Embryonic facial prominence (tissue), 1 donor: ENCODE data around the gene COX6A2.

Experiments used
- DNase-seq: peaks from one replicate; pipeline ENCODE4 v3.0.0-alpha.2; 2016; ENCODE audit errors: extremely low spot score

Gene COX6A2

GRCh38 chr16:31410082-31410481 is 18.1 kb downstream of the COX6A2 start:
- no peak for DNase-seq

GRCh38 chr16:31409433-31409832 is 18.7 kb downstream of the COX6A2 start:
- no peak for DNase-seq

- DNase-seq: no peak
These were observed 20.8 kb downstream of the COX6A2 start for GRCh38 chr16:31407406-31407805.

- no peak for DNase-seq
These were observed 23.7 kb downstream of the COX6A2 start for GRCh38 chr16:31404353-31405064.

GRCh38 chr16:31403590-31404352 is 24.4 kb downstream of the COX6A2 start:
- DNase-seq: no peak

GRCh38 chr16:31402687-31403086 is 25.5 kb downstream of the COX6A2 start:
- DNase-seq: no peak

- DNase-seq: no peak
These were observed 26.7 kb downstream of the COX6A2 start for GRCh38 chr16:31401436-31401835.

GRCh38 chr16:31400191-31400590 is 28.0 kb downstream of the COX6A2 start:
- no peak for DNase-seq

- DNase-seq: no peak
These were observed 30.5 kb downstream of the COX6A2 start for GRCh38 chr16:31397701-31398100.

- no peak for DNase-seq
These were observed 31.0 kb downstream of the COX6A2 start for GRCh38 chr16:31397096-31397660.

GRCh38 chr16:31395647-31396046 is 32.5 kb downstream of the COX6A2 start:
- no peak for DNase-seq

- no peak for DNase-seq
These were observed 35.1 kb downstream of the COX6A2 start, which contains the start of gene ITGAD for GRCh38 chr16:31393056-31393455. TSS of gene ITGAD (plus strand) at chr16:31393335. CDS start at chr16:31393361, 26 bp downstream.

- DNase-seq: no peak
These were observed 37.6 kb downstream of the COX6A2 start for GRCh38 chr16:31390504-31391041.

GRCh38 chr16:31388535-31388934 is 39.6 kb downstream of the COX6A2 start:
- DNase-seq: no peak

GRCh38 chr16:31386157-31386984 is 41.8 kb downstream of the COX6A2 start:
- DNase-seq: no peak

- no peak for DNase-seq
These were observed 42.5 kb downstream of the COX6A2 start for GRCh38 chr16:31385680-31386079.

GRCh38 chr16:31382485-31383161 is 45.5 kb downstream of the COX6A2 start:
- DNase-seq: no peak

GRCh38 chr16:31380201-31380600 is 48.0 kb downstream of the COX6A2 start:
- DNase-seq: no peak
